NCI-H2107 (cell line): Measurements from ENCODE around the gene RGS18.
"Not testable (repeated sequence)": the region's sequence is repeated elsewhere in the genome, so short reads cannot be mapped to it uniquely, and the experiment has no call there.

ENCODE experiments used
- DNase-seq: peaks from one replicate; lab custom pipeline; 2025; lab: John Stamatoyannopoulos, UW

The RGS18 gene, protein sequence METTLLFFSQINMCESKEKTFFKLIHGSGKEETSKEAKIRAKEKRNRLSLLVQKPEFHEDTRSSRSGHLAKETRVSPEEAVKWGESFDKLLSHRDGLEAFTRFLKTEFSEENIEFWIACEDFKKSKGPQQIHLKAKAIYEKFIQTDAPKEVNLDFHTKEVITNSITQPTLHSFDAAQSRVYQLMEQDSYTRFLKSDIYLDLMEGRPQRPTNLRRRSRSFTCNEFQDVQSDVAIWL

GRCh38 chr1:192158181-192158580 is at the start of gene RGS18:
RGS18 (plus strand) TSS chr1:192158462; CDS start chr1:192158638, 176 bp downstream.
- no peak for DNase-seq

DNA sequence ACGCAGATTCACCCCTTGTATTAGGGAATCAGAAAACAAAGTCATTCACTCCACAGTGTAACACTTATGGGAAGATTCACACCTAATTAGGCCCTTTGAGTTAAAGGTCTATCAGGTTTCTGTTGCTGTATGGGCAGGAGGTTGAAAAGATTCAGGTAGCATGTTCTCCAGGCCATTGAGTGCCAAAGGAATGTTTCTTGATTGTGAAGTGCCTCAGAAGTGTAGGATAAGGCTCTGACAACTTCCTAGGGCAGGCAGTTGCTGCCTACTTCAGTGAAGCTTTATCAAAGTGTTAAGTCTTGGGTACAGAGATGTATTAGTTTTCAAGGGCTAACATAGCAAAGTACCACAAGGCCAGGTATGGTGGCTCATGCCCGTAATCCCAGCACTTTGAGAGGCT is 48.7 kb upstream of the RGS18 start:
- no peak for DNase-seq

- DNase-seq, result no peak
These were observed 43.3 kb upstream of the RGS18 start for GRCh38 chr1:192115000-192115399.

GRCh38 chr1:192118881-192119405 is 39.3 kb upstream of the RGS18 start:
- DNase-seq, result no peak

DNA sequence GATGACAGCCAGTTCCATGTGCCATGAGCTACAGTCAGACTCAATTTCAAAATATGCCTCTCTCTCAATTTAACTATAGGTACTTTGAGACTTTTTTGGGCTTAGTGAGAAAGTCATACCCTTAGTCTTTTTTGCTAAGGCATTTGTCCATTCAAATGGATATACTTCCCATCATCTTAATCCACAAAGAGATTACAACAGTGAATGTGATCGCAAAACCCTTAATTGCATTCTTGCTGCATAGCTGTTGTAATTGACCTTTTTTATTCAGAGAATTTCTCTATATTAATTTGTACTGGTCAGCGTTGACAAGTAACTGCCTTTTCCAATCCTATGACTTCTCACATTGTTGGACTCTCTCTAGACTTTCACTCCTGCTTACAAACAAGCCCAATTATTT is 38.6 kb upstream of the RGS18 start:
- no peak for DNase-seq

GRCh38 chr1:192122668-192123067 is 35.6 kb upstream of the RGS18 start:
- no peak for DNase-seq

- DNase-seq, result no peak
These were observed 35.0 kb upstream of the RGS18 start for GRCh38 chr1:192123212-192123611.

DNA sequence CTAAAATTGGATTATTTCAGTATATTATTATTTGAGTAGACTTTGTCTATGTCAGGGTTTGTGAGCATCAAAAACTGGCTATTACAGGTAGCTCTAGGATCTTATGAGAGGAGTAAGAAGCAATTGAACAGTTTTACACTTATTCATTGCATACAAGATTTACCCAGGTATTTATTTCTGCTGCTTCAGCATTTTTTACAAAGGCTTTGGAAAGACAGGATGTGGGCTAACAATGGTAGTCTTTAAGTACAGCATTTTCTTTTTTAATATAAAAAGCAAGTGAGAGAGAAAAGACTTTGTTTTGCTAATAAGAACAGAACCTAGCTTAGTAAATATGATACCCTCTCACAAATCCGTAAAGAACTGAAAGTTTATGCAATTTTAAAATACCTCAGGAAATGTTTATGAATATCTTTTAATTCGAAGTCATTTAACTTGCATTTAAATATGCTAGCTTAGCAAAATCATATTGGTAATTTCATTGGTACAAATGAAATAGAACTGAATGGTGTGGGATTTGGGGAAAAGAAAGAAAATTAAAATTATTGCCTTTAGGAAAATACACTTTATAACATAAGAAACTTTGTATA is 32.1 kb upstream of the RGS18 start:
- DNase-seq, result no peak

GRCh38 chr1:192130175-192130574 is 28.1 kb upstream of the RGS18 start:
- DNase-seq, result no peak

DNA sequence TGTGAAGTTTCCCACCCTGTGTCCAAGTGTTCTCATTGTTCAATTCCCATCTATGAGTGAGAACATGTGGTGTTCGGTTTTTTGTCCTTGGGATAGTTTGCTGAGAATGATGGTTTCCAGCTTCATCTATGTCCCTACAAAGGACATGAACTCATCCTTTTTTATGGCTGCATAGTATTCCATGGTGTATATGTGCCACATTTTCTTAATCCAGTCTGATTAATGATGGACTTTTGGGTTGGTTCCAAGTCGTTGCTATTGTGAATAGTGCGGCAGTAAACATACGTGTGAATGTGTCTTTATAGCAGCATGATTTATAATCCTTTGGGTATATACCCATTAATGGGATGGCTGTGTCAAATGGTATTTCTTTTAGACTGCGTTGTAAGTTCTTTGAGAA is 27.4 kb upstream of the RGS18 start:
- not testable (repeated sequence) for DNase-seq

DNA sequence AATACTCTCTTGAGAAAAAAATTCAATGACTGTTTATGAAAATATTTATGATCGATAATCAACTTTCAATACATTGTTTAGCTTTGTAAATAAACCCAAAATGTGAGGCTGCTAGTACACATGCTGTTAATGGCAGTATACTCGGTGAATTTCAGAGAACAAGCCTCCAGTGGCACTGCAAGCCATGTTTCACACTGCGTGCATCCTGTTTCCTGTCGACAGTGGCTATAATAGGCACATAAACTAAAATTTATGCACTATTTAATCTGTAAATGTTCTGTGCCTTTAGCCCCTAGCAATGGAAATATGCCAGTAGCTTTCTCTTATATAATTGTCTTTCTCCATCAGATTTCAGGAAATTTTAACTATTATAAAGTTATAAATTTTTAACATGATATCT is 26.3 kb upstream of the RGS18 start:
- DNase-seq, result no peak

DNA sequence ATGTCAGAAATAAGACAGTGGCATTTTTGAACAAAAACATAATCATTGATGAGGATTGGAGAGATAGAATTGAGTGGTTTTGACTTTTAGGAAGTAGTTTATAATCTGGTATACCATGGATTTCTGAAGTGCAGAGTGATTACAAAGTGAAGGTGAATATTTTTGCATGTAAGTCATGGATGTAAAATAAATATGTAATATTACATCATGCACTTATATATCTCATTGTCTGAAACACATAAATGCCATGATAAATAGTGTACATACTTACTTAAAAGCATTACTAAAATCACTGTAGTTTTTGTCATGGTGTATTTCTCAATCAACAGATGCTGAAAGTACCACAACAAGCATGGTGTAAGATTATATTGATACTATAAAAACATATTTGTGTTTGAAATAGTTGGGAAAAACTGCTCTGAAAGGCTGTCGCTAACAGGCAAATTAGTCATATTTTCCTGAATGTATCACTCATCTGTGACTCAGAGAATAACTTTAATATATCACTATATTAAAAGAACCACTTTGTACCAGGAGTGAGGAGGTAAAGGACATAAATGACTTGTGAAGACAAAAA is 24.8 kb upstream of the RGS18 start:
- no peak for DNase-seq

GRCh38 chr1:192140382-192140781 is 17.9 kb upstream of the RGS18 start:
- no peak for DNase-seq

- no peak for DNase-seq
These were observed 11.0 kb upstream of the RGS18 start for GRCh38 chr1:192147221-192147620.

- no peak for DNase-seq
These were observed 10.6 kb upstream of the RGS18 start for GRCh38 chr1:192147696-192148095.

- no peak for DNase-seq
These were observed 7.1 kb upstream of the RGS18 start for GRCh38 chr1:192151176-192151575.

- no peak for DNase-seq
These were observed 5.0 kb upstream of the RGS18 start for GRCh38 chr1:192153276-192153675.

DNA sequence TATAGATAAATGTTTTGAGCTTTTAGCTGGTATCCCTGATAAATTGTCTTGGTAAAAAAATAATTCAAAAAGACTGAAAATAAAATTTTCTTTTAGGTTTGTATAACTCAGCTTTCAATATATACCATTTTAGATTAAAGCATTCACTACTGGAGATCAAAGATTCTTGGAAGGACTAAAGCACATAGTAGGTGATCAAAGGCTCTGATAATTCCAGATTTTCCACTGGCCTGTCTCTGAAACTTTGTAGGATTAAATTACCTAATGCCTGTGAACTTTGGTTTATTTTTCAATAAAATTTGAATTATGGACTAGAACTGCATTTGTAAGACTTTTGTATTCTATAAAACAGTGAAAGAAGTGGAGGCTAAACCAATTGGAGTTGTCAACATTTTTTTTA is 1.2 kb upstream of the RGS18 start:
- no peak for DNase-seq

DNA sequence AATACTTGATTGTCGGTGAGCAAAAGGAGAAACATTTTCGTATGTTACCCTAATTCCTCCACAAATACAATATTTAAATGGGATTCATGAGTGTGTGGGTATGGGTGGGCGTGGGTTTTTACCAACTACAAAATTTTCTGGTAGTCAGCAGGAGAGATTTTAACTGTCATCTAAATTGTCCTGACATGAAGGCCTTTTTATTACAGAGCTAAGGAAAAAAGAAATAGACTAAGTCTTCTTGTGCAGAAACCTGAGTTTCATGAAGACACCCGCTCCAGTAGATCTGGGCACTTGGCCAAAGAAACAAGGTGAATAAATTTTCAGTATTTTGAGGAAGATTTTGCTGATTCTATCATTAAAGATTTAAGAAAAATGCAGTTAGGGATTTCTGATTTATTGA is 752 bp downstream of the RGS18 start:
- no peak for DNase-seq

DNA sequence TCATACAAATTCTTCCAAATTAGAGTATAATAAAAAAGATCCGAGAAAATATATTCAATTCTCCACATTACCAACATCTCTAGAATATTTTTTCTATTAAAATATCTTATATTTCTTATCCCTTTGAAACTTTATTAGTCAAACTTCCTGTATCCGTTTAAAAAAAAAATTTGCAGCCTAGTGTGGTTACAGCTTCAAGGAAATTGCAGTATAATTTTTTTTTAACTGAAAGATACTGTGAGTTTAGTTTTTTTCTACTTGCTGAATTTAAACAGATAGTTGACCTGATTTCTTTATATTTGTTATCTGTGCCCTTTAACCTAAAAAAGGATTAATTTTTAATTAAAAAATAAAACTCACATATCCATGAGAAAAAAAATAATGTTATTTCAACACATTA is 1.5 kb downstream of the RGS18 start:
- no peak for DNase-seq

DNA sequence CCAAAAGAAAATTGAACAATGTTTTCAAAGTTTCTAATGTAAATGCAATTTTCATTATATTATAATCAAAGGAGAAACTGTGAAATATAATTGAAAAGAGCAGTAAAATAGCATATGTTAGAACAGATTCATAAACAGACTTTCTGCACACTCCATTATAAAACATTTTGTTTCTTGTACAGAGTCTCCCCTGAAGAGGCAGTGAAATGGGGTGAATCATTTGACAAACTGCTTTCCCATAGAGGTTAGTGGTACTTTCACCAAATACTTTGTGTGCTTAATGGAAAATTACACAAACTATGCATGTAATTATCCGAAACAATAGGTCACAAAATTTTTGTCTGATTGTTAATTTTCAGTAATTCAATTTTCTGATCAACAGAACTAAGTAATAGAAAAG is 1.9 kb downstream of the RGS18 start:
- DNase-seq, result no peak

- no peak for DNase-seq
These were observed 3.7 kb downstream of the RGS18 start for GRCh38 chr1:192161976-192162375.

DNA sequence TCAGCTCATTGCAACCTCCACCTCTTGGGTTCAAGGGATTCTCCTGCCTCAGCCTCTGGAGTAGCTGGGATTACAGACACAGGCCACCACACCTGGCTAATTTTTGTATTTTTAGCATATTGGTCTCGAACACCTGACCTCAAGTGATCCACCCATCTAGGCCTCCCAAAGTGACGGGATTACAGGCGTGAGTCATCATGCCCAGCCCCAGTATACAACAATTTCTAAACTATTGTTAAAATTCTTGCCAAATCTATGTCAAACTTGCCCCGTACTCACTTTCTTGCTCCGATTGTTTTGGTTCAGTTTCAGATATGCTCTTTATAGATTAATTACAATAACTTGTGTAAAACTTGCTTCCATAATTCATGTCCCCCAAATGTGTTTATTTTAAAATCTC is 4.1 kb downstream of the RGS18 start:
- DNase-seq, result no peak

GRCh38 chr1:192165002-192165401 is 6.7 kb downstream of the RGS18 start:
- DNase-seq, result not testable (repeated sequence)
